ENCODE data around the gene LMO1.

- TF ChIP-seq CTCF (IDR thresholded peaks at IDR 0.05) (no peak), POLR2A (IDR thresholded peaks at IDR 0.05) (no peak)
Measured at GRCh38 chr11:8217926-8218325, 45.8 kb downstream of the LMO1 start.
